Hematopoietic multipotent progenitor cell (in vitro differentiated cells): Measurements from ENCODE around the gene SLC35F4. TPM values are rescaled to one million over a fixed set of nuclear protein-coding genes. Genes with fewer than 3 reads are reported as not detected.
"Not testable (repeated sequence)": the region's sequence is repeated elsewhere in the genome, so short reads cannot be mapped to it uniquely, and the experiment has no call there.

Experiments used
- DNase-seq, 3 donors: peaks; one replicate each; pipeline ENCODE4 v3.0.0-alpha.2; 2011 to 2015; ENCODE audit warnings: low read depth in 2 of 3, low spot score in 2 of 3
- total RNA-seq: library from RNA; depleted of rRNA; stranded (reverse); fragments of >200 nt; gene quantifications from one replicate; pipeline ENCODE4 v1.2.3, GENCODE V29; 2012

SLC35F4 gene
- total RNA-seq, 1 donor, result not detected

- DNase-seq, result no peak
These were observed 133.2 kb downstream of the SLC35F4 start for GRCh38 chr14:57732463-57733285.

GRCh38 chr14:57729208-57730187 lies 136.4 kb downstream of the SLC35F4 start:
- DNase-seq, result no peak

GRCh38 chr14:57725399-57726077 lies 140.4 kb downstream of the SLC35F4 start:
- no peak for DNase-seq

GRCh38 chr14:57722141-57722540 lies 143.8 kb downstream of the SLC35F4 start:
- not testable (repeated sequence) for DNase-seq

- DNase-seq, result no peak
These were observed 151.4 kb downstream of the SLC35F4 start for GRCh38 chr14:57714487-57714931.

GRCh38 chr14:57712698-57713097 lies 153.2 kb downstream of the SLC35F4 start:
- no peak for DNase-seq

- no peak for DNase-seq
These were observed 153.8 kb downstream of the SLC35F4 start for GRCh38 chr14:57712102-57712501.

GRCh38 chr14:57709909-57710308 lies 156.0 kb downstream of the SLC35F4 start:
- DNase-seq, result no peak

GRCh38 chr14:57709086-57709485 lies 156.8 kb downstream of the SLC35F4 start:
- DNase-seq, result not testable (repeated sequence)

GRCh38 chr14:57707219-57707618 lies 158.7 kb downstream of the SLC35F4 start:
- DNase-seq, result no peak

- DNase-seq, result no peak
These were observed 161.1 kb downstream of the SLC35F4 start for GRCh38 chr14:57704763-57705162.

- no peak for DNase-seq
These were observed 165.9 kb downstream of the SLC35F4 start for GRCh38 chr14:57699947-57700346.

GRCh38 chr14:57692671-57693070 lies 173.2 kb downstream of the SLC35F4 start:
- DNase-seq, result no peak

GRCh38 chr14:57687416-57687815 lies 178.5 kb downstream of the SLC35F4 start:
- no peak for DNase-seq

GRCh38 chr14:57686304-57686703 lies 179.6 kb downstream of the SLC35F4 start:
- DNase-seq, result no peak

GRCh38 chr14:57671021-57671420 lies 194.9 kb downstream of the SLC35F4 start:
- no peak for DNase-seq

- no peak for DNase-seq
These were observed 205.7 kb downstream of the SLC35F4 start for GRCh38 chr14:57660208-57660607.

GRCh38 chr14:57659052-57659451 lies 206.8 kb downstream of the SLC35F4 start:
- DNase-seq, result no peak

- DNase-seq, result no peak
These were observed 208.4 kb downstream of the SLC35F4 start for GRCh38 chr14:57657487-57657886.

- no peak for DNase-seq
These were observed 209.0 kb downstream of the SLC35F4 start for GRCh38 chr14:57656853-57657252.

- no peak for DNase-seq
These were observed 213.1 kb downstream of the SLC35F4 start for GRCh38 chr14:57652769-57653168.
